ENCODE data around the gene MIA3.

DNA sequence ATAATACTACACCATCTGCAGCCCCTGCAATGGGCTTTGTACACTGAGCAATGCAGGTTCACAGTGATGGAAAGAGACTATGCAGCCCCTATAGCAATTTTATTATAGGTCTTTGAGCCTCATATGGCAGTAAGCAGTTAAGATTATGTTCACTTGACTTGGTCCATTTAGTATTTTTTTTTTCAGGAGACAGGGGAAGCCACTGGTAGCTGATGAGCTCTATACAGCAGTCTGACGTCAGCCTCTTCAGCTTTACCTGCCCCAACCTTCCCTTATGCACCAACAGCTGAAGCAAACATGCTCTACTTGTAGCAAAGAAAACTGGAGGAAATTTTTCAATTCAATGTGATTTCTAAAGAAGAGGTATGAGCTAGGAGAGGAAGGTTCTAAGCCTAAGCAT is 62.2 kb downstream of the MIA3 start:
- TF ChIP-seq, protein P1, sequence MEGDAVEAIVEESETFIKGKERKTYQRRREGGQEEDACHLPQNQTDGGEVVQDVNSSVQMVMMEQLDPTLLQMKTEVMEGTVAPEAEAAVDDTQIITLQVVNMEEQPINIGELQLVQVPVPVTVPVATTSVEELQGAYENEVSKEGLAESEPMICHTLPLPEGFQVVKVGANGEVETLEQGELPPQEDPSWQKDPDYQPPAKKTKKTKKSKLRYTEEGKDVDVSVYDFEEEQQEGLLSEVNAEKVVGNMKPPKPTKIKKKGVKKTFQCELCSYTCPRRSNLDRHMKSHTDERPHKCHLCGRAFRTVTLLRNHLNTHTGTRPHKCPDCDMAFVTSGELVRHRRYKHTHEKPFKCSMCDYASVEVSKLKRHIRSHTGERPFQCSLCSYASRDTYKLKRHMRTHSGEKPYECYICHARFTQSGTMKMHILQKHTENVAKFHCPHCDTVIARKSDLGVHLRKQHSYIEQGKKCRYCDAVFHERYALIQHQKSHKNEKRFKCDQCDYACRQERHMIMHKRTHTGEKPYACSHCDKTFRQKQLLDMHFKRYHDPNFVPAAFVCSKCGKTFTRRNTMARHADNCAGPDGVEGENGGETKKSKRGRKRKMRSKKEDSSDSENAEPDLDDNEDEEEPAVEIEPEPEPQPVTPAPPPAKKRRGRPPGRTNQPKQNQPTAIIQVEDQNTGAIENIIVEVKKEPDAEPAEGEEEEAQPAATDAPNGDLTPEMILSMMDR (IDR thresholded peaks at IDR 0.05), result no peak
- TF ChIP-seq EP300 (IDR thresholded peaks at IDR 0.05), result no peak
